GM21528 (cell line): Measurements from ENCODE around the gene NTRK3.

Experiments used
- ATAC-seq: cut with Tn5 transposase; IDR thresholded peaks from one replicate; pipeline ENCODE4 v1.9.1; 2021; ENCODE audit warnings: mild to moderate bottlenecking, moderate library complexity; ENCODE audit not compliant: unreplicated experiment, low FRiP score

Gene NTRK3

DNA sequence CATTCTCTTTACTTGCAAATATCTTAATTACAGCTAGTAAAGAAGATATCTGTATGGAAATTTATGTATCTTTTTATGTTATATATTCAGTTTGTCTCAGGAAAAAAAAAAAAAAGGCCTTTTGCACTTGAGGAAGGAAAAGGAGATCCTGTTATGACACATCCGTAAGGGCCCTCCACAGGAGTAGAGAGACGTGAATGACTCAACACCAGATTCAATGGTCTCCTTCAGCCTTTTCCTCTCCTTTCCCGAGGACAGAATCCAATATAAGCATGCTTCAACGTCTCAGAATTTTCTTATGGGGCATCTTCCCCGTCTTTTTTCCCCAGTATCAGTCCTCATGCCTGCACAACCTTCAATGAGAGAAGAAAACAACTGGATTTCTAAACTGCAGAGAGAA, 340.3 kb downstream of the NTRK3 start:
- no peak for ATAC-seq

- no peak for ATAC-seq
Observed at GRCh38 chr15:87910301-87910700, 346.2 kb downstream of the NTRK3 start.

- ATAC-seq = no peak
Observed at GRCh38 chr15:87907676-87908446, 348.7 kb downstream of the NTRK3 start.

- ATAC-seq = no peak
Observed at GRCh38 chr15:87906444-87906843, 350.1 kb downstream of the NTRK3 start.

GRCh38 chr15:87902772-87903426, 353.6 kb downstream of the NTRK3 start:
- ATAC-seq = no peak

DNA sequence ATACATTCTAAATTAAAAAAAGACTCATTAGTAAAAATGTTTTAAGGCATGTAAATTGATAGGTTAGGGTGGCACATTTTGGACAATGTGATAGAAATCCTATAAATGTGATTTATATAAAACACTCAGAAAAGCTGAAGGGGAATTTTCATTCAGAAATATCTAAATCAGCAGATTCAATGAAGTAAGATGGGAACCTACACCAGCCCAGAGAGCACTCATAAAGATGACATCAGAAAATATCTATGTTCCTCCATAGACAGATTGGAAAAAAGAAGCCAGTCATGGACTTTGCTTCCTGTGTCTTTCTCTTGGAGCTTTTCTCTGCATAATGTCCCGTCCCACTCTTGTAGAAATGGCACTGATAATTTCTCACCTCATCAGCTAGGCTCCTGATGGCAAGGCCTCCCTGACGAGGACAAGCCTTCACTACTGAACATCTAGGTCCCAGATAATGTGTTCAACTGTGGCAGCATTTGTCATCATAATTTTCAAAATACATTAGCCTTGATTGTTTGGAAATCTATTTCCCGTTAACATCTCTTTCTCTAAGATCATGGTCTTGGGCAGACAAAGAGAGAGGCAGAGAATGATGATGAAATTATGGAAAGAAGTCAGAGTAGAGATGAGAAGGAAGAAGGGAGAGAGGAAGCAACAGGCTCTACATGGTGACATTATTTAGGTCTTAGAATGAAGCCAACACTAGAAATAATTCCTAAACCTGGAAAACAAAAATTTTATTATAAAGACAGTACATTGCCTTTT, 354.4 kb downstream of the NTRK3 start:
- ATAC-seq = no peak

DNA sequence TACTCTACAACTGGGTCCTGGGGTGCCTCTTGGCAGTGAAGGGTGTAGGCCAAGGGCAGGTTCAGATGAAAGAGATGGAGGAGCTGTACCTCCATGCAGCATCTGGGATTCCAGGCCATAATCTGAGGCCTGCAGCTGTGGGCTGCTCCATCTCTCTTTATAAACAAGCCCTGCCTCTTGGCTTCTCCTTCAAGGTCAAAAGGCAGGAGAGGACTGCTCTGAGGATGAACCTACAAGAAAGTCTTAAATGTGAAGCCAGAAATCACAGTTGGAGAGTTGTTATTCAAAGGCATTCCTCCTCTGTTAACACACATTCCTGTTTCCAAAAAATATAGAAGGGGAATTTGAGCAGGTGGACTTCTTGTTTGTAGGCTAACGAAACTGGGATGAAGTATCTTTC, 355.5 kb downstream of the NTRK3 start:
- ATAC-seq = no peak

- no peak for ATAC-seq
Observed at GRCh38 chr15:87896936-87897335, 359.6 kb downstream of the NTRK3 start.

- ATAC-seq = no peak
Observed at GRCh38 chr15:87887177-87887576, 369.4 kb downstream of the NTRK3 start.

- ATAC-seq = no peak
Observed at GRCh38 chr15:87881026-87881425, 375.5 kb downstream of the NTRK3 start.

DNA sequence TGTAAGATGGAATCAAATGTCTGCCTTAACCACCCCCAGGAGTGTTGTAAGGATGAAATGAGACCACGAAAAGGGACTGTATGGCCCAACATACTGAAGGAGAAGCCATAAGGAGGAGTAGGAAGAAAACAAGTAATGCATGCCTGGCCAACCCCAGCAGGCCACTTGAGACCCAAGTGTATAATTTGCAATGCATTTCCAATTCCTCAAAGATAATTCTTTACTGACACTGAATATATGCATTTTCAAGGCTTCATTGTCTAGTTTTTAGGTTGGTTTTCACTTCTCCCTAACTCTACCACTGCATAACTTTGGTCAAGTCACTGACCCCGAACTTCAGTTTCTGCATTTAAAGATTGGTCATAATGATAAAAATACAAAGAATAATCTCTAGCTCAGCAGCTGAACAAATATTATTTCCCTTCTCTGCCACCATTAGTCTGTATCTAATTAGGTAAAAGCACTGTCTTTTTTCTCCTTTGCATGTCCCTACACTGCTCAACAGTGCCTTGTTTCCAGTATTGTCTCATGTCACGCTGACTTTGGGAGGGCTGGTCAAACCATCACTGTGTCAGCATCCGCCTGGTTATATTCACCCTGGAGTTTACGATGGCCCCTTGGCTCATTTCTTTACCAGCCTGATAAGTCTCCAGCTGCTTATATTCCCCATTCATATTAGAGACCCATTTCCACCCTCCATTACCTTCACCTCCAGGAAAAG, 378.6 kb downstream of the NTRK3 start:
- no peak for ATAC-seq

DNA sequence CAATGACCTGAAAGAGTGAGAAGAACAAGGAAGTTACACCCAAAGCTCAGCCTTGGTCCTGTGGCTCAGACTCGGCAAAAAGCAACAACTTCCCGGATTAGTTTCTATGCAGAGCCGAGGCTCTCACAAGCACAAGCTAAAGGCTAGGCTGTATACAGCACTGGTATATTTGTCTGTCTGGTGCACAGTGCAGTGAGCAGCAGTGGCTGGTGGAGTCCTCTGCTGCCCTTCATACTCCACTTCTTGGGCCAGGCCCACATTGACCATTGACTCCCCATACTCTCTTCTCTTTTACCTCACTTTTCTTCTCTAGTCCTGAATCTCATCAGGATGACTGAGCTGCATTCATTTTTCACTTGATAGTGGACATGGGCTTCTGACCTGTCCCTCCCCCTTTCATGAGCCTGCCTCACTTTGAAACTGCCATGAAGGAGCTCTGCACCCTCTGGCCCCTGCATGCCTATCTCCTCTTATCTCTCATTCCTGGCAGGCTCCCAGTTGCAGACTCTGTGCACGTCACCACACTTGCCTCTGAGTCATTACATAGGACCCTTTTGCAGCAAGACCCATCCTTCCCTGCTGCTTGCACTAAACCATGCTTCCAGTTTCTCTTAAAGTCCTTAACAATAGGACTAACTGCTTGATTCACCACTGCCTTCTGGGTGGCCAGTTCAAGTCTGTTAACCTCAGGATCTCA, 379.3 kb downstream of the NTRK3 start:
- ATAC-seq = no peak

- ATAC-seq = no peak
Observed at GRCh38 chr15:87874896-87875711, 381.4 kb downstream of the NTRK3 start.

GRCh38 chr15:87873516-87873915, 383.0 kb downstream of the NTRK3 start:
- no peak for ATAC-seq

DNA sequence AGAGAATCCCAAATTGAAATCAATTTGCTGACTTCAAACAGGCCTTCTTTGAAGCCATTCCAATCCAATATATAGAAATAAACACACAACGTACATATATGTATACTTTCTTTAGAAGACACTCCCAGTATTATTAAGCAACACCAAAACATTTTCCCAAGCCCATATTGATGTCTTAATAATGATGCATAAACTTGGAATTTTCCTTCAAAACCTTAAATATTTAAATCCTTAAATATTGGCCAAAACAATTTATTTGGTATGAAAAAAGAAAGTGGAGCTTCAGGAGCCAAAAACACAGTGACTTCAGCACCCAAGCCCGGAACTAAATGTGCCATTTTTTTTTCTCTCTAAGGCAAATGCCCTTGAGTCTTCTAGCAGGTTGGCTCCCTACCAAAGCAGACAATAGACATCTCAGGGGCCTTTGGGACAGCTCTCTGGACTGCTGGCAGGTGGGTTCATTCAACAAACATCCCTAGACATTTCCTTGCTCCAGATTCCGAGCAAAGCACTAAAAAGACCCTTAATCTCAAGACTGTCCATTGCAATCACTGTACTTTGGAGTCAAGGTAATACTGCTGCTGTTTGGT, 384.7 kb downstream of the NTRK3 start:
- ATAC-seq = no peak

GRCh38 chr15:87871258-87871681, 385.3 kb downstream of the NTRK3 start:
- no peak for ATAC-seq

GRCh38 chr15:87866961-87867360, 389.6 kb downstream of the NTRK3 start:
- ATAC-seq = no peak

GRCh38 chr15:87863152-87863551, 393.4 kb downstream of the NTRK3 start:
- ATAC-seq = no peak

DNA sequence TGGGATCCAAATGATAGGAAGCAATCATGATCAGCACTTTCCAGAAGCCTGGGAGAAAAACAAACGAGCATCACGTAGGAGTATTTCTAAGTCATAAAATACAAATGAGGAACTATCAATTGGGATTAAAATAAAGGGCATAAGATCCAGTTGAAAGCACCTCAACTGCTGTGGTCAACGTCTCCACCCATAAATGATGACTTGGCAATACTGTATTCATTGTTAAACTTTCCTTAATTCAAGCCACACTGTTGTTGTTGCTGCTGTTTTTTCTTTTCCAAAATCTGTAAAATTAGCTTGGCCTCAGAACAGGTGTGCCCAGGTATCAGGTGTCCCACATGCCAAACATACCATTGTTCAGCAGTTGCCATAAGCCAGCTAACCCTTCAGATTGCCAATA, 395.8 kb downstream of the NTRK3 start:
- ATAC-seq = no peak
